Suprapubic skin (tissue), 4 donors: Measurements from ENCODE around the gene GAB3.
A peak's percentile ranks its signal among the peaks of the same experiment; 100 is the strongest.

Experiments used
- POLR2A ChIP-seq, 2 donors: fragments of 450-650 bp; IDR thresholded peaks; one replicate each; pipeline ENCODE4 v1.6.1; 2017; ENCODE audit warnings: antibody characterized with exemption in 2 of 2, mild to moderate bottlenecking in 2 of 2, moderate library complexity in 2 of 2
- POLR2AphosphoS5 ChIP-seq, 3 donors: sonication (generic); formaldehyde crosslinking; IDR thresholded peaks; one replicate each; pipeline ENCODE4 v1.6.1; 2017; ENCODE audit warnings: antibody characterized with exemption in 3 of 3
- TF ChIP-seq, protein P1 (sequence below), 2 donors: fragments of 200-600 bp in 1 of 2; fragments of 450-650 bp in 1 of 2; sonication (generic) in 1 of 2; IDR thresholded peaks; one replicate each; pipeline ENCODE4 v1.5.1; 2016 to 2019; ENCODE audit warnings: antibody characterized with exemption in 2 of 2, mild to moderate bottlenecking in 1 of 2, moderate library complexity in 1 of 2

DNA sequence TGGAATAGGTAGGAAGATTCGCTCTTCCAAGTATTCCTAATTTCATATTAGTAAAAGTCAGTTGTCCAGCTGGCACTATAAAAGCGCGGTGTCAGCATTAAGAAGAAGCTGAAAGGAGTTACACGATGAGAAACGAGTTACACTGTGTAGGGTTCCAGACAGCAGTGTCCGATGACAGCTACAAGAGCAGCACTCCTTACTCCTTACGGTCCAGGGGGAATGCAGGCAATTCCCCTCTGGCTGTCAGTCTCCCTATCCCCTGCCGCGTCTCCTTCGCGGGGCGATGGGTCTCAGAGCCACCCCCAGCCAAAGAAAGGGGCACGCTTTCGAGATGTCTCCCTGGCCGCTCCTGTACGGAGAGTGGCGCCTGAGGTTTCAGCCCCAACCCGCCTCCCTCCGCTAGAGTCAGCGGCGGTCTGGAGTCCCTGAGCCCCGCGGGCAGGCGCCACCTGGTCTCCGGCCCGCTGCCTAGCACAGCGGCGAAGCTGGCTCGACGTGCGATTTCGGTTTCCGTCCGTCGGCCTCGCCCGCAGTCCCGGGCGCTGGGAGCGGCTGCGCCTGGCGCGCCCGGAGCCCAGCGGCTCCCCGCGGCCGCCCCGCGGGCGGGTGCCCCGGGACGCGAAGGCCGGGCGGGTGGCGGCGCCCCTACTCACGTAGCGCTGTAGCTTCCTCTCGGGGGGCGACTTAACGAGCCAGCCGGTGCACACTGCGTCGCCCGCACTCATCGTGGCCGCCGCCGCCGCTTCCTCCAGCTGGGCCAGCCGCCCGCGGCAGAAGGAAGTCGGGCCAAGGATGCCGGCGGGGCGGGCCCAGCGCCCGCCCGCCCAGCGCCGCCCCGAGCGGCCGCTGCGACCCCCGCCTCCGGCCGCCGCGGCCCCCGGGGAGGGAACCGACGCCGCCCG is at the start of gene GAB3:
- TF ChIP-seq POLR2AphosphoS5 (IDR thresholded peaks at IDR 0.05) (no peak), POLR2A (IDR thresholded peaks at IDR 0.05) (peak in 1 of 2 donors; percentile 12)
- TF ChIP-seq, protein P1, sequence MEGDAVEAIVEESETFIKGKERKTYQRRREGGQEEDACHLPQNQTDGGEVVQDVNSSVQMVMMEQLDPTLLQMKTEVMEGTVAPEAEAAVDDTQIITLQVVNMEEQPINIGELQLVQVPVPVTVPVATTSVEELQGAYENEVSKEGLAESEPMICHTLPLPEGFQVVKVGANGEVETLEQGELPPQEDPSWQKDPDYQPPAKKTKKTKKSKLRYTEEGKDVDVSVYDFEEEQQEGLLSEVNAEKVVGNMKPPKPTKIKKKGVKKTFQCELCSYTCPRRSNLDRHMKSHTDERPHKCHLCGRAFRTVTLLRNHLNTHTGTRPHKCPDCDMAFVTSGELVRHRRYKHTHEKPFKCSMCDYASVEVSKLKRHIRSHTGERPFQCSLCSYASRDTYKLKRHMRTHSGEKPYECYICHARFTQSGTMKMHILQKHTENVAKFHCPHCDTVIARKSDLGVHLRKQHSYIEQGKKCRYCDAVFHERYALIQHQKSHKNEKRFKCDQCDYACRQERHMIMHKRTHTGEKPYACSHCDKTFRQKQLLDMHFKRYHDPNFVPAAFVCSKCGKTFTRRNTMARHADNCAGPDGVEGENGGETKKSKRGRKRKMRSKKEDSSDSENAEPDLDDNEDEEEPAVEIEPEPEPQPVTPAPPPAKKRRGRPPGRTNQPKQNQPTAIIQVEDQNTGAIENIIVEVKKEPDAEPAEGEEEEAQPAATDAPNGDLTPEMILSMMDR (IDR thresholded peaks at IDR 0.05) = no peak
